Ureter (tissue), 1 donor: ENCODE data around the gene DST. TPM values are rescaled to one million over a fixed set of nuclear protein-coding genes. Genes with fewer than 3 reads are reported as not detected.
"Not testable (repeated sequence)": the region's sequence is repeated elsewhere in the genome, so short reads cannot be mapped to it uniquely, and the experiment has no call there.

ENCODE experiments used
- DNase-seq: peaks from one replicate; pipeline ENCODE4 v3.0.0-alpha.2; 2020; ENCODE audit warnings: low spot score
- total RNA-seq: library from RNA; stranded (reverse); gene quantifications from one replicate; pipeline ENCODE4 v1.2.4, GENCODE V29; 2023
- donor health status: DM: yes; HTN: yes; CAD: no.

The DST gene
- total RNA-seq, 1 donor from 2014 or later: 367 TPM

DNA sequence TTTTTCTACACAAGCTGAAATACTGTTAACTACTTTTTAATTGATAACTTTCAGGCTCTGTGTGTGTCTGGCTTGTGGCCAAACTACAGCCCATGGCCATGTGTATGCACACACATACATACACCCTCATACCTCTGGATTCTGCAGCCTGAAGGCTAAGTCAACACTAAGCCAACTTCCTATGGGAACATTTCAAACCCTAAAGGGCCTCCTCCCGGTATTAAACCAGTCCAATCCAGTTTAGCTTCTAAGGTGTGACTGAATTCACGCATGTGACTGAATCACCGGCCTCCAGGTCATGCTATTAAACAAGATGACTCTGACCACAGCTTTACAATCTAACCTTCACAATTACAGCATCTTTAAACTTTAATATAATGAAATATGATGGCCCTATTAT, 20.7 kb upstream of the DST start:
- no peak for DNase-seq

- DNase-seq: not testable (repeated sequence)
These were observed 18.6 kb upstream of the DST start for GRCh38 chr6:56661338-56661737.

DNA sequence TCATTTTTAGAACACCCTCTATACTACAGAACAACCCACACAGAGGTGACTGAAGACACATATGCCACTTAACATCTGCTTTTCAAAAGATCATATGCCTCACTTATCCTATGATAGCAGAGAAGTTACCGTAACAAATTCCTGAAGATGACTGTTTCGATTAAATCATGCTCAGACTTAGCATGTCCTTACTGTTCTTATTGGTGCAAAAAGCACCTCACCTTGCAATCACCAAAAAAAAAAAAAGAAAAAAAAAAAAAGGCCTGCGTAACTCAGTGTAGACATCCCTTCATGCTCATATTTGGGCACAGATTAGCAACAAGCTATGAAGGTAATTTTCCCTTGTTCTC, 17.7 kb upstream of the DST start:
- no peak for DNase-seq

- DNase-seq: no peak
These were observed 17.2 kb upstream of the DST start for GRCh38 chr6:56659721-56660380.

DNA sequence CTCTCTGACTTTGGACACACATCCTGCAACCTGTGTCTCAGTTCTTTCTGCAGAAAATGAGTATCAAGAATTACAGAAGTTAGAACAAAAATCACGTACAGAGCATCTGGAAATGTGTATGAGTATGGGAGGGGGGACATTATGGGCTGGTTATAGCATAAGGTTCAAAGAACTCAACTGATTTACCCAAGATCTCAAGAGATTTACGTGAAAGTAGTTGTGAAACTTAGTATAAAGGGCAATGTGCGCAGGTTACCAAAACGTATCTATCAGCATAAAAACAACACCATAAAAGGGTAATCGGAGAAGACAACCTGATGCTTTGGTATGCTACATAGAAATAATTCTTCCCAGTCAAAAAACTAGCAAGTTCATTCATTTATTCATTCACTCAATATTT, 15.6 kb upstream of the DST start:
- no peak for DNase-seq

GRCh38 chr6:56657354-56657753, 14.7 kb upstream of the DST start:
- no peak for DNase-seq

DNA sequence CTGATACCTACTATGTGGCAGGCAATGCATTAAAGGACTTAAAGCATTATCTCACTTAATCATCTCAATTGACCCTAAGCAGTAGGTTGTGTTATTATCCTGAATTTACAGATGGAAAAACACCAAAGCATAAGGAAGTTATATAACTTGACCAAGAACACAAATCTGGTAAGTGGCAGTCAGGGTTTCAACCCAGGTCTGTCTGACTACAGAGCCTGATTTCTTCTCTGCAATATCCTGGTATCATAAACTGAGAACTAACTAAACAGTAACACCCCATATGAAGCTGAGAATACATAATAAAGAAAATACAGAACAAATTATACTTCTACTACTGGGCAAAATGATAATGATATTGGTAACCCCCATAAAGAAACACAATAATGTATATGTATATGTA, 13.8 kb upstream of the DST start:
- DNase-seq: no peak

DNA sequence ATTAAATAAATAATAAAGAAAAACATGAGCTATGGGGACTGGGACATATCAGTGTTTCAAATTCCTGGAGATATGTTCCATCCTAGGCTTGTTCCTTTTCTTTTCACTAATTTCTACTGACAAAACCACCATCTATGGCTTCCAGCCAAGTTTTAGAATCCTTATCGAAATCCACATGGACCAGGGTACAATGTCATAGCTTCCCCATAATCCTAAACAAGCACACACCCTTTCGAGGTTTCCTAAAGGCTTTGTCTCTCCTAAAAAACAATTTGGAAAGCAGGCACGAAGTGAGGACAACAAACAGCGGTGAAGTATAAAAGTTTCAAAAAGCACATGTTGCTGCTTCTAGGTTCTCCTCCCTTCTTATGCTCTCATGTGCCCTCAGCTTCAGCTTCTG, 13.3 kb upstream of the DST start:
- no peak for DNase-seq

- no peak for DNase-seq
These were observed 12.6 kb upstream of the DST start for GRCh38 chr6:56655249-56655648.

- no peak for DNase-seq
These were observed 10.3 kb upstream of the DST start for GRCh38 chr6:56652994-56653393.

GRCh38 chr6:56652231-56652630, 9.5 kb upstream of the DST start:
- no peak for DNase-seq

GRCh38 chr6:56650191-56650590, 7.5 kb upstream of the DST start:
- DNase-seq: no peak

- DNase-seq: no peak
These were observed 7.1 kb upstream of the DST start for GRCh38 chr6:56649782-56650181.

- DNase-seq: no peak
These were observed 6.5 kb upstream of the DST start for GRCh38 chr6:56649053-56649769.

- DNase-seq: no peak
These were observed 4.6 kb upstream of the DST start for GRCh38 chr6:56647172-56647762.

DNA sequence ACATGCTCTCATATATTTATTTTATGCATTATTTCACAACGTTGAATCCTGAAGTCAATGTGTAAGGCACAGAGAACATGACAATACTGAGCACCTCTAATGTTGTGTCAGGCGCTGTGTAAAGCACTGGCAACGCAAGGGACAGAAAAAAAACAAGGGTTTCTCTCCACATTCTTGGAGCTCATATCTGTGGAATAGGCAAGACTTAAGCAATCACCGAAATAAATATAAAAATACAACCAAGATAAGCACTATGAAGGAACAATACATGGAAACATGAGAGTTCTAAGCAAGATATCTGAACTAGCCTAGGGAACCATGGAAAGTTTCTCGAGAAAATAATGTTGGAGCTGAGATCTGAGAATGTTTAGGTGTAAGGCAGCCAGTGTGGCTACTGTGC, 1.7 kb upstream of the DST start:
- DNase-seq: no peak

DNA sequence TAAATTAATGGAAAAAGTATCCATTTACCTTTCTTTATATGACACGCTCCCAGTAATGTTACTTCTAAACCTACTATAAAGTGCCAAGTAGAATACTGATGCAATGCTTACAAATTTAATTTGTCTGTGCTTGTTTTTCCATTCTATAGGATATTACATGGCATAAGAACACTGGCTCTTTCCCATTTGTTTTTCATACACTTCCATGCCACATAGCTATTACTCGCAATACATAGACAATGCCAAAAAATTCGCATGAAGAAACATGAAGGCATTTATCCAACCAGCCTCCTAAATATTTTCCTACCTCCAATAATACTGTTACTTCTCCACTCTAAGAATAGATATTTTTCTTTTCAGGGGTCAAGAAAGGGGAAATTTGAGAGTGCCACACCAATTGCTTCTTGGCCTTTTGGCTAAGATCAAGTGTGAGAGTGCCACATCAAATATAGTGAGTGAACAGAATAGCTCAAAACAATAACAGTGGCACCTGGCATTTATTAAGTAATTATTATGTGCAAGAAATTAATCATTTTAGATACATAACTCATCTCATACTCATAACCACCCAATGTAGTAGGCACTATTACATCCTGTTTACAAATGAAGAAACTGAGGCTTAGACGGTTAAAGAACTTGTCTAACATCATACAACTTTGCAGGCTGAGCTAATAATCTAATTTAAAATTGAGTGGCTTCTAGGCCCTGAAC, 845 bp upstream of the DST start:
- DNase-seq: no peak

DNA sequence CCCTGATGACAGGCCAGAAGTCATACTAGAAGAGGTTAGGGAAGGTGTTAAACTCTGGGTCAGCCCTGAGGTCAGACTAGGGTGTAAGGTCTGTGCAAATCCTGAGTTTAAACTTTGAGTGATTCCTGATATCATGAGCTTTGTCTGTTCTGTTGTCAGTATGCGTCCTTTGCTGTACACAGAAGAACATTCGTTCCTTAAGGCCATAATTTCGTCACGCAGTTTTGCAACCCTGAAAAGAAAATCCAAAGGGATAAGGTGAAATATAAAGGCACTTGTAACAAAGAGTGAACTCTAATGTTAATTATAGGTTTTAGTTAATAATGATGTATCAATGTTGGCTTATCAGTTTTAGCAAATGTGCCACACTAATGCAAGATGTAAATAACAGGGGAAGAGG, 2.3 kb downstream of the DST start:
- no peak for DNase-seq

DNA sequence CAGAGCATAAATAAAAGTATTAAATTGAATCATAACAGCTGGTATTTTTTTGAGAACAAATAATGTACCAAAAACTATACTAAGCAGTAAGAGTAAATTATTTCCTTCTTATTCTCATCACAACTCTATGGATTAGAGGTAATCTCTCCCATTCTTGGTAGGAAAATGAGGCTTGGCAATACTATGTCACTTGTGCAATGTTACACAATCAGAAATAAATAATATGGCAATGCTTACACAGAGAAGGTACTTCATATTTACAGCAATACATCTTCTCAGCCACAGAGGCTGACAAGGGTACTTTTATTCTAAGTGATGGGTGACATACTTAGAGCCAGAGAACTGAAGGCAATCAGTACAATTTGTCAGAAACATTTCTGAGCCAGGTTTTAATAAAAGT, 3.9 kb downstream of the DST start:
- no peak for DNase-seq

GRCh38 chr6:56637640-56638039, 5.0 kb downstream of the DST start:
- DNase-seq: no peak

DNA sequence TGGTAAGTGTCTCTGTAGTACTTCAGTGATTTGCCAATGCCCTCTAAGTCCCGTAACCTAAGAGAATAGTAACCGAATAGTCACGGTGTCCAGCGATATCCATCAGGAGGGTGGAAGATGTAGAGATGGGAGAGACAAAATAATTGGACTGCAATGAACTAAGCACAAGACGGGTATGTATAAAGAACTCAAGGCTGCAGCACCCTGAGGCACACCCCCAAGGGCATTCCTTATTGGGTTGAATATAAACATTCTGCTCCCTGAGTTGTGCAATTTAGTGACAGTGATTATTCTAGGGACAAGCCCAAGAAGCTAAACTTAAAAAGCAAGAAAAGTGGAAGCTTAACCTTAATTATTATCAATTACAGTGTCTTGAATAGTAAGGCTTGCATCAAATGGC, 14.6 kb downstream of the DST start:
- no peak for DNase-seq

- DNase-seq: no peak
These were observed 17.3 kb downstream of the DST start for GRCh38 chr6:56625356-56625755.

DNA sequence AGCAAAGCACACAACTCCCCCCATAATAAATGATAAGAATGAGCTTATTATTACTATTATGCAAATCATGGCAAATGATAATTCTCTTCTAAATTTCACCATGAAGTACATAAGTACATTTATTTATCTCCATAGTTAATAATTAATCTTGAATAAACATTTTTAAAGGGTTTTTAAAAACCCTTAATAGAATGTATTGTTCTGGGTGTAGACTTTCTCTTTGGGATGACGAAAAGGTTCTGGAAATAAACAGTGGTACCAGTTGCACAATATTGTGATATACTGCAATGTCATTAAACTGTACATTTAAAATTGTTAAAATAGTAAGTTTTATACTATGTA, 18.0 kb downstream of the DST start:
- no peak for DNase-seq
